ENCODE measurements around the gene ZNF738.
"Not testable (repeated sequence)": the region's sequence is repeated elsewhere in the genome, so short reads cannot be mapped to it uniquely, and the experiment has no call there.

Gene ZNF738

GRCh38 chr19:21358768-21359451, at the start of gene ZNF738:
Gene ZNF738, plus strand, starts transcription at chr19:21359000. Its CDS starts 141 bp downstream, at chr19:21359141.
- DNase-seq (ENCODE audit: low read depth), result peak; percentile 97

- DNase-seq (ENCODE audit: low read depth), result not testable (repeated sequence)
Observed at GRCh38 chr19:21312807-21313206, 46.0 kb upstream of the ZNF738 start.

- DNase-seq (ENCODE audit: low read depth), result peak; percentile 5
Observed at GRCh38 chr19:21314676-21315075, 44.1 kb upstream of the ZNF738 start.

GRCh38 chr19:21317821-21318220, 41.0 kb upstream of the ZNF738 start:
- no peak for DNase-seq (ENCODE audit: low read depth)

- no peak for DNase-seq (ENCODE audit: low read depth)
Observed at GRCh38 chr19:21321134-21321533, 37.7 kb upstream of the ZNF738 start.

- peak; percentile 32 for DNase-seq (ENCODE audit: low read depth)
Observed at GRCh38 chr19:21321996-21322395, 36.8 kb upstream of the ZNF738 start.

- DNase-seq (ENCODE audit: low read depth), result no peak
Observed at GRCh38 chr19:21322528-21322927, 36.3 kb upstream of the ZNF738 start.

GRCh38 chr19:21323000-21323399, 35.8 kb upstream of the ZNF738 start:
- DNase-seq (ENCODE audit: low read depth), result no peak

- DNase-seq (ENCODE audit: low read depth), result no peak
Observed at GRCh38 chr19:21326169-21326568, 32.6 kb upstream of the ZNF738 start.

GRCh38 chr19:21328406-21328805, 30.4 kb upstream of the ZNF738 start:
- peak; percentile 2 for DNase-seq (ENCODE audit: low read depth)

- DNase-seq (ENCODE audit: low read depth), result peak; percentile 94
Observed at GRCh38 chr19:21328885-21329605, 29.8 kb upstream of the ZNF738 start, which contains the start of gene ZNF708. Gene ZNF708, minus strand, starts transcription at chr19:21329410. Its CDS starts 198 bp downstream, at chr19:21329212.

- DNase-seq (ENCODE audit: low read depth), result peak; percentile 12
Observed at GRCh38 chr19:21335721-21336120, 23.1 kb upstream of the ZNF738 start.

GRCh38 chr19:21344841-21345240, 14.0 kb upstream of the ZNF738 start:
- not testable (repeated sequence) for DNase-seq (ENCODE audit: low read depth)

- no peak for DNase-seq (ENCODE audit: low read depth)
Observed at GRCh38 chr19:21352830-21353229, 6.0 kb upstream of the ZNF738 start.

- no peak for DNase-seq (ENCODE audit: low read depth)
Observed at GRCh38 chr19:21362291-21362690, 3.5 kb downstream of the ZNF738 start.

GRCh38 chr19:21383980-21384582, 25.3 kb downstream of the ZNF738 start:
- no peak for DNase-seq (ENCODE audit: low read depth)

GRCh38 chr19:21396121-21396520, 37.3 kb downstream of the ZNF738 start:
- DNase-seq (ENCODE audit: low read depth), result no peak

- DNase-seq (ENCODE audit: low read depth), result peak; percentile 96
Observed at GRCh38 chr19:21396893-21397572, 38.2 kb downstream of the ZNF738 start, which contains the start of gene ZNF493. Gene ZNF493, plus strand, starts transcription at chr19:21397133. Its CDS starts 105 bp downstream, at chr19:21397238.

- no peak for DNase-seq (ENCODE audit: low read depth)
Observed at GRCh38 chr19:21398851-21399250, 40.1 kb downstream of the ZNF738 start.

GRCh38 chr19:21402303-21402985, 43.6 kb downstream of the ZNF738 start:
- no peak for DNase-seq (ENCODE audit: low read depth)

GRCh38 chr19:21410166-21410565, 51.4 kb downstream of the ZNF738 start:
- no peak for DNase-seq (ENCODE audit: low read depth)

- DNase-seq (ENCODE audit: low read depth), result no peak
Observed at GRCh38 chr19:21422244-21422643, 63.4 kb downstream of the ZNF738 start.
